Dedifferentiated amniotic fluid mesenchymal stem cell (primary cell): ENCODE measurements around the gene HIPK1.

Source experiments
- DNase-seq: peaks from one replicate; pipeline ENCODE4 v3.0.0-alpha.2; 2016; ENCODE audit errors: extremely low spot score

Gene HIPK1

DNA sequence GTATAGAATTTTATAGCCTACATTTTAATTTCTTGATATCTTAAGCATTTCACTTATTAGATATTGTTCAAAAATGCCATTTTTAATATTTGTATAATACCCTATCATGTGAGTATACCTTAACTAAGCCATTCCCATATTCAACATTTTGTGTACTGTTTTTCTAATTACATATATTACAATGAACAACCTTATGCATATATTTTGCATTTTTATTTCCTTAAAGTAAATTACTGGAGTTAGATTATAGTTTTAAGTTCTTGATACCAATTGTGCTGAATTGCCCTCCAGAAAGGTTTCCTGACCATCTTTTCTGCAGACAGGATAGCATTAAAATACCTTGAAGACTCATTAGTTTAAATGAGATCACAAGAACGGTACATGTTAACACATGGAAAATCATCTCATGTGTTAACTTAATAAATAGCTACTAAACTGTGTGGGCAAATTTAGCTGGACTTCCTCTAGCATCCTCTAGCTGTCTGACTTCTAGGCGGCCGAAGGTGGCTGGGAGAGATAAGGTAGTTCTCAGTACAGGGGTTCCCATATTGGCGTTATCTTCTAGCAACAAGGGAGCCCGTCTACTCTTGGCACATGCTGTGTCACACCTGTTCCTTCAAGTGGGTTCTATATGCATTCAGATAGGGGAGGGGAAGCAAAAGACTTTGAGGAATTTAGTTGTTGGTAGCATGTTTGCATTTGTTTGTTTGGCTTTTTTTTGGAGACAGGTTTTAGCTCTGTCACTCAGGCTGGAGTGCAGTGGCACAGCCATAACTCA, 15.0 kb upstream of the HIPK1 start:
- DNase-seq, result no peak

DNA sequence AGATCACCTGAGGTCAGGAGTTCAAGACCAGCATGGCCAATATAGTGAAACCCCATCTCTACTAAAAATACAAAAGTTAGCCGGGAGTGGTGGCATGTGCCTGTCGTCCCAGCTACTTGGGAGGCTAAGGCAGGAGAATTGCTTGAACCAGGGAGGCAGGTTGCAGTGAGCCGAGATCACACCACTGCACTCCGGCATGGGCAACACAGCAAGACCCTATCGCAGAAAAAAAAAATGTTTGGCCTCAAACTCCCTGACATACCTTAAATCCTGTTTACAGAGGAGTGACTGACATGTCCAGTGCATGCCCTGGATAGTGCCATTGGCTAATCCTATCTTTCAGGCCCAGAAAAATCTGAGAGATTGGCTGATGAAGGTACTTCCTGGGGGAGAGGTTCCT, 12.2 kb upstream of the HIPK1 start:
- no peak for DNase-seq

DNA sequence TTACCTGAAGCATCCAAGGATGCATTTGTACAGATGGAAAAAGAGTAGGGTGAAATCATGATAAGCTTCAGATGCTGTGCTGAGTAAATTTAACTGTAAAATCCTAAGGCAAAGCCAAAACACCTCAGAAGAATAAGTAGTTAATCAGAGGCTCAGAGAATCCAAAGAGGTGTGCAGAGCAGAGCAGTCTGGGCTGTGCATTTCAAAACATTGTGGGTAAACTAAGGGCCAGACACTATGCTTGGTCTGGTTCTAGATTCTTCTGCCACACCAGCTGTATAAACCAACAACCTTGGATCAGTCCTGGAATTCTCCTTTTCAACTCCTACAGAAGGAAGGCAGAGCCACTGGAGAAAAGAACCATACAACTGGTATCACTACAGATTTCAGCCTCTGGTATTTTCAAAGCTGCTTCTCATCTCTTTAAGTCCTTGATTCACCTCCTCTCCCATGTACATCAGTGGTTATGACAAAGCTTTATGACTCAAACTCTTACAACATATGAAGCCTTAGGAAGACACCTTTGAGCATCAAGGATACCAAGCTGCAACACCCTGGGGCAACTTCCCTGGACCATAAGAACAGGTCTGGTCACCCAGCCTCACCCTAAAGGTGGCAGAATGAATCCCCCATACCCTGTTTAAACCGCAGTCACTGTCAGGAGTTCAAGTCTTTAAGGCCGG, 11.6 kb upstream of the HIPK1 start:
- no peak for DNase-seq

DNA sequence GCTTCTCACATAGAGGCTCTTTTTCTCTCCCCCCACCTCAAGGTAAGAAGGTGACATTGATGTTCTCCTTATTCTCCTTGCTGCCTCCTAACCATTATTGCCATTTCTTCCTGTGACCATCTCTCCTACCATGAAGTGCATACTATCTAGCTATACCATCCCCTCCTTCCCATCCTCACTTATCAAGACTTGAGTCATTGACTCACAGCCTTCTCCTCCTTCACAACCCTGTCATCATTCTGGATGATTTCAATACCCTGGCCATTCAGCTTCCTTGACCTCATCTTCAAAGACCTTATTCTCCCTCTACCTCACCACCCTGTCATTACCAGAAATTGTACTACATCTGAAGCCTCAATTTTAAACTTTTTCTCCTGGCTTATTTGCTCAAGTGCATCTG, 10.9 kb upstream of the HIPK1 start:
- no peak for DNase-seq

DNA sequence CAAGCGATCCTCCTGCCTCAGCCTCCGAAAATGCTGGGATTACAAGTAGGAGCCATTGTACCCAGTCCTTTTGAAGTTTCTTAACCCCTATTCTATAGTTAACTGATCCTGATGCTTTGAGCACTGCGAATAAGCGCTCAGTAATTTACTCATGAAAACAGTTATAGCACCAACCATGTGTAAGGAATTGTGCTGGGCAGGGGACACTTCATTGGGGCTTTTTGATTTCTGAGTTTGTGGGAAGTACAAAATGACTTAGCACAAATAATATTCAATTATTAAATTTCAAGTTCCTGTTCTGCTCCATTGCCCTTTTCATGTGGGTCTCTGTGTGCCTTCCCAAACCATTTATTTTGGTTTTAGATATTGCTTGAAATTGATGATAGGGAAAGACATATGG, 6.2 kb upstream of the HIPK1 start:
- DNase-seq, result no peak

DNA sequence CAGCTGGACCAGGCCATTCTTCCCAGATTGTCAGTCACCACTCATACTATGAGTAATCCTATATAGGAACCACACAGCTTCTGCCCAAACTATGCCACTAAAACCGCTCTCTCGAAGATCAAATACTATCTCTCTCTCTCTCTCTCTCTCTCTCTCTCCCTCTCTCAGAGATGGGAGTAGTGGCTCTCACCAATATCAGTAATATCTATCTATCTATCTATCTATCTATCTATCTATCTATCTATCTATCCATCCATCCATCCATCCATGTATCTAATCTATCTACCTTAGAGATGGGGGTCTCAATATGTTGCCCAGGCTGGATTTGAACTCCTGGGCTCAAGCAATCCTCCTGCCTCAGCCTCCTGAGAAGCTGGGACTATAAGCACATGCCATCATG, 4.7 kb upstream of the HIPK1 start:
- DNase-seq, result no peak

DNA sequence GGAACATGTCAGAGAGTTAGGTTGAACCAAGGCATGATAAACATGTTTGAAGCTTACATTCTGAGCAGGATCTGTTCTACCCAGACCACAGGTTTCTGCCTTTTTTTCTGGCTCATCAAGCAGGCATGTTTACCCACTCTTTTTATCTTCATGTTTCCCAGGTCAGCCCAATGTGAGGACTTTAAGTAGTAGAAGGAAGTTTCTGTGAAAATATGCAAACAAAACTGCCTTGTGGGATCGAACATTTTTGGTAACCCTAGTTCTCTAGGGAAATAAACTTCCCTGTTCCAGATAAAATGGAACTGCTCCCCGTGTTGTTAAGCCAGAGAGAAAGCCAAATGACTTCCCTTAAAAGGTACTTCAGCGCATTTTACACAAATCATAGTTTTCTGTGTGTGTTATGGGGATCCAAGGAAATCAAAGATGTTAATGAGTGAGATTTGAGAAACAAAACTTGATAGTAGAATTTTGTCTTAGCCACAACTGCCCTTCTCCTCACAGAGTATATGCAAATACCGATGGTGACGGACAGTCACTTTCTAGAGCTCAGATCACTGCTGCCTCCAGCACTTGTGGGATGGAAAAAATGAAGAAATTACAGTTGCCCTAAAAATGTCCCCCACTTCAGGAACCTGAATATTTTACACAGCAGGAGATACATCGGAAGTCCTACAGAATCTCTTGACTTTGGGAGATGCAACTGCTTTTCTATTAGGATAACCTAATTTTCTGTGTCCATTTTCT, 765 bp upstream of the HIPK1 start:
- DNase-seq, result no peak

DNA sequence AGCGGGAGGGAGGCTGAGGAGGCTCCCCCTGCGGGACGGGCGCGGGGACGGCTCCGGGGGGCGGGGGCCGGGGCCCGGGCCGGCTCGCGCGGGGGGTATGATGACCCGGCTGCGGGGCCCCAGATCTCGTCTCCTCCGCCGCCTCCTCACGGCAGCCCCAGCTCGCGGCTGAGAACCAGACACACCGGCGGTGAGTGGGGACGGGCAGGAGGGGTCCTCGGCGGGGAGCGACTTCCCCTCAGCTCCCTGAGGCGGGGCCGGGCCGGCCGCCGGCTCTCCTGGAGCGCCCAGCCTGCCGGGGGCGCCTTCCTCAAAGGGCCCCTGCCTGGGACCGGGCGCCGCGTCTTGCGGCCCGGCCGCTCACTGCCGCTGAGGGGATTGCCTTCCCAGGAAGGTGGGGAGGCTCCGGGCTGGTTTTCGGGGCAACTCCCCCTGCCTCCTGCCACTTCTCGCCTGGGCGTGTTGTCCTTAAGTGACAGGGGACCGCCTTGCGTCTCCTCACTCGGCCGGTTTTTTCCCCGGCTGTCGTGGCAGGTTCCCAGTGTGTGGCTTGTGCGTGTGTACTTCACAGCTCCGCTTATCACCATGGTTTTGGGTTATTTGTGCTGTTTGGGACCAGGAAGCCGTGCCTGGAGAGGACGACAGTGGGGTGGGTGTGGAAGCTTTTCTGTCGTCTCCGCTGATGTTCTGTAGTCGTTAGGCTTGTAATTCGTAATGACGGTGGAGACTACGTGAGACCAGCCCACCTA, 800 bp downstream of the HIPK1 start:
- DNase-seq, result no peak

DNA sequence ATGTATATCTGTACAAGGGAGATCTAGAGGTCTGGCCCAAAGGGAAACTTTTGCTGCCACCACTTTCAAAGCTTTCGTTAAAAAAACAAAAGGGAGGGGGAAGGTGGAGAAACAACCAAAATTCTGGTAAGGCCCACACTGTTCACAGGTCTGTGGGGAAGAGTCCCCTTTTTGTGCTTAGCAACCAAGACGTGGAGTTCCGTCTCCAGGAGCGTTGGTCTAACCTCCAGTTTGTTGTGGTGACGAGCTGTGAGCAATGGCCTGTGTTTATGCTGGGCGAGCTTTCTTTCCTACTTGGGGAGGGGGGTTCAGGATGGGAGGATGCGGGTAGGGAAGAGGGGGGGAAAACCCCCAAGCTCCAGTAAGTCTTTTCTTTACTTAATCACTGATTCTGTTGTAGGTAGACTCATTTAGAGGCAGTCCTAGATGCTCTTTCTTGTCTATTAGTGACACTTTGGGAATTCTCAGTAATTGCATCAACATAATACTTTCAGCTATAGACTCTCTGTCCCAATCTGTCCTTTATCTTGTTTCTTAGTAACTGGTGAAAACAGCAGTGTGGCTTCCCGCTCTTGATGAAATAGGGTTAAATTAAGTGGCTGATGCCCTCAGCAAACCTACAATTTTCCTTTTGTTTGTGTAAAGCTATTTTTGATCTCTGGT, 1.5 kb downstream of the HIPK1 start:
- peak; percentile 22 for DNase-seq

DNA sequence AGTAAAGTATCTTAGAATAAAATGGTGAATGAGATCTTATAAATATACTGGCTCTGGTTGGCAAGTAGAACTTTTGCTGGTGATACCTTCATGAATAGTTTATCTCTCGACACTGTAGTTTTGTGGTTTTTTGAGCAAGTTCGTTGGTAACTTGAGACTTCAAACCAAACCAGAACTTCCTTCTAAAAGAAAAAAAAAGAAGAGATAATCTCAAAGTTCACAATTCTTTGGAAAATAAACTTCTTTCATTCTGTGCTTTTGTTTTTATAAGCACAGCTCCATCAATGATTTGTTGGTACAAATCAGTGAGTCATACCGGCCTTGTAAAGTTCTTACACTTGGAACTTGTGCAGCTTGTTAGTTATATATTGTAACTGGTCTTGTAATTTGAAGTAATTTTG, 2.3 kb downstream of the HIPK1 start:
- peak; percentile 24 for DNase-seq

DNA sequence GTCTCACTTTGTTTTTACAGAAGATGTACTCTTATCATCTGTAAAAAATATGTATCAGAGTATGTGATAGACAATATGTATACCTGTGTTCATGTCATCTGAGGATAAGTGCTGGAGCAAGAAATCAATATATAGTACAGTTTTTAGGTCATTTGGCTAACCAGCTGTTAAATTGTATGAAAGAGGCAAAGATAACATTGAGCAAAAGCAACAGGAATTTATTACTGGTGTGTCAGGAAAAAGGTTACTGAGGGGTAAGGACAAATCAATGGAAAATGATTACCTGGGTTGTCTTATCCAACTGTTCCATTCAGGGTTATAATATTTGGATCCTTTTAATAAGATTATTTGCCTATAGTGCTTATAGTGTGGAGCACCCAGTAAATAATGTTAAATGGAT, 4.9 kb downstream of the HIPK1 start:
- DNase-seq, result no peak

DNA sequence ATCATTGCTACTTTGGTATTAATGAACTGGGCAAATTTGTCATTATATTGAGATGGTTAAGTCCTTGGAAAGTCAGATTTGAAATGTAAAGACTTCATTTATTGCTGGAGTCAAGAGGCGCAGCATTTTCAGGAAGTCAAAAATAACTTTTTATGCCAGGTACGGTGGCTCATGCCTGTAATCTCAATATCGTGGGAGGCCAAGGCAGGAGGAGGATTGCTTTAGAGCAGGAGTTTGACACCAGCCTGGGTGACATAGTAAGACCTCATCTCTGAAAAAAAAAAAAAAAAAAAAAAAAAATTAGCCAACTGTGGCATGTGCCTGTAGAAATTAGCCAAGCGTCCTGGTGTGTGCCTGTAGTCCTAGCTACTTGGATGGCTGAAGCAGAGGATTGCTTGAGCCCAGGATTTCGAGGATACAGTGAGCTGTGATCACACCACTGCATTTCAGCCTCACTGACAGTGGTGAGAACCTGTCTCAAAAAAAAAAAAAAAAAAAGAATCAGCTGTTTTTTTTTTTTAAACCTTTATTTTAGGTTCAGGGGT, 5.5 kb downstream of the HIPK1 start:
- DNase-seq, result no peak

DNA sequence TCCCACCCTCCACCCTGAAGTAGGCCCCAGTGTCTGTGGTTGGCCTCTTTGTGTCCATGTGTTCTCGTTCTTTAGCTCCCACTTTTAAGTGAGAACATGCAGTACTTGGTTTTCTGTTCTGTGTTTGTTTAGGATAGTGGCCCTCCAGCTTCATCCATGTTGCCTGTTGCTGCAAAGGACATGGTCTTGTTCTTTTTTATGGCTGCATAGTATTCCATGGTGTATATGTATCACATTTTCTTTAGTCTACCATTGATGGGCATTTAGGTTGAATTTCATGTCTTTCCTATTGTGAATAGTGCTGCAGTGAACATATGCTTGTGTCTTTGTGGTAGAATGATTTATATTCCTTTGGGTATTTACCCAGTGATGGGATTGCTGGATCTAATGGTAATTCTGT, 6.1 kb downstream of the HIPK1 start:
- DNase-seq, result no peak

DNA sequence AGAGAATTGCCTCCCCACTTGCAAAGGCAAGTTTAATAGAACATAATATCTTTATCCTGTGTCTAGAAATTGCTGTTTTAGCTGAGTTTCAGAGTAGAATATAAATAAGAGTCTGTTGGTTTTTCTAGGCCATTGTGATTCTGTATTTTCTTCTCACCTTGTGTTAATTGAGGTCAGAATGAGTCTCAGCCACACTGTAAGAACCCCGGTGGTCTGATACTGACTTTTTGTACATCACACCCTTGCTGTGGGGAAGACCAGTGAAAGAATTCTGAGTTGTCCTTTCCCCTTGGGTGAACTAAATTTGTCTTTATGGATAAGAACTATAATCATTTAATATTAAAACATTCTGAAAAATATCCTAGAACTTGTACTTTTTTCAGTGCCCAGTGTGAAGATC, 6.8 kb downstream of the HIPK1 start:
- no peak for DNase-seq

DNA sequence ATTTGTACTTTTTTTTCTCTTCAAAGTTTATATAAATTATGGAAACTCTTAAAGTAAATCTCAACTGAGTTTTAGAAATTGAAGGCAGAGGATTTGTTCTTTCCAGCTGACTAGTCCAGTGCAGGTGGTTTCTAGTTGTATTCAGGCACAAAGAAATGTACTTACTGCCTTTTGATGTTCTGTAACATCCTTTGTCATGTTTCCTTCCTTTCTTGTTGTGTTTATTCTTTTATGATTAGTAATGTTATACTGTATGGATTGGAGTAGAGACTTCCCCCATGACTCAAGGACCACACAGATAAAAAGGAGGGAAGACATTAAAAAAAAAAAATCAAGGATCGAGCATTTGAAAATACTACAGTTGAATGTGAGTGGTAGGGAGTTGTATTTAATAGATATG, 8.0 kb downstream of the HIPK1 start:
- no peak for DNase-seq

DNA sequence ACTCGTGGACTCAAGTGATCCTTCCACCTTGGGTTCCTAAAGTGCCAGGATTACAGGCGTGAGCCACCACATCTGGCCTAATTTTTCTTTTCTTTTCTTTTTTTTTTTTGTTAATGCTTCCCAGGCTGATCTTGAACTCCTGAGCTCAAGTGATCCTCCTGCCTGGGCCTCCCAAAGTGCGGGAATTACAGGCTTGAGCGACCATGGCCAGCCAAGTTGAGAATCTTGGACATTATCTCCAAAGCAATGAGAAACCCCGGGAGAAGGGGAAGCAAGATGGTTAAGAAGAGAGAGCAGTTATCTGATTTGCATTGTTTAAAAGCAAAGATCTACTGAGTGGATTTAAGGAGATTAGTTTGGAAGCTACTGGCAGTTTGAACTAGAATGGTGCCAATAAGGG, 9.1 kb downstream of the HIPK1 start:
- DNase-seq, result no peak

DNA sequence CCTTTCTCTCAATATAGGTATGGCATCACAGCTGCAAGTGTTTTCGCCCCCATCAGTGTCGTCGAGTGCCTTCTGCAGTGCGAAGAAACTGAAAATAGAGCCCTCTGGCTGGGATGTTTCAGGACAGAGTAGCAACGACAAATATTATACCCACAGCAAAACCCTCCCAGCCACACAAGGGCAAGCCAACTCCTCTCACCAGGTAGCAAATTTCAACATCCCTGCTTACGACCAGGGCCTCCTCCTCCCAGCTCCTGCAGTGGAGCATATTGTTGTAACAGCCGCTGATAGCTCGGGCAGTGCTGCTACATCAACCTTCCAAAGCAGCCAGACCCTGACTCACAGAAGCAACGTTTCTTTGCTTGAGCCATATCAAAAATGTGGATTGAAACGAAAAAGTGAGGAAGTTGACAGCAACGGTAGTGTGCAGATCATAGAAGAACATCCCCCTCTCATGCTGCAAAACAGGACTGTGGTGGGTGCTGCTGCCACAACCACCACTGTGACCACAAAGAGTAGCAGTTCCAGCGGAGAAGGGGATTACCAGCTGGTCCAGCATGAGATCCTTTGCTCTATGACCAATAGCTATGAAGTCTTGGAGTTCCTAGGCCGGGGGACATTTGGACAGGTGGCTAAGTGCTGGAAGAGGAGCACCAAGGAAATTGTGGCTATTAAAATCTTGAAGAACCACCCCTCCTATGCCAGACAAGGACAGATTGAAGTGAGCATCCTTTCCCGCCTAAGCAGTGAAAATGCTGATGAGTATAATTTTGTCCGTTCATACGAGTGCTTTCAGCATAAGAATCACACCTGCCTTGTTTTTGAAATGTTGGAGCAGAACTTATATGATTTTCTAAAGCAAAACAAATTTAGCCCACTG, 11.5 kb downstream of the HIPK1 start:
- no peak for DNase-seq

DNA sequence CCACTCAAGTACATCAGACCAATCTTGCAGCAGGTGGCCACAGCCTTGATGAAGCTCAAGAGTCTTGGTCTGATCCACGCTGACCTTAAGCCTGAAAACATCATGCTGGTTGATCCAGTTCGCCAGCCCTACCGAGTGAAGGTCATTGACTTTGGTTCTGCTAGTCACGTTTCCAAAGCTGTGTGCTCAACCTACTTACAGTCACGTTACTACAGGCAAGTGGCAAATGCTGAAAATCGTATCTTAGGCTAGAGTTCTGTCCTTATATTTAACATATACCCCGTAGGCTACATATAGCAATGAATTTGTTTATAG, 12.1 kb downstream of the HIPK1 start:
- DNase-seq, result no peak

DNA sequence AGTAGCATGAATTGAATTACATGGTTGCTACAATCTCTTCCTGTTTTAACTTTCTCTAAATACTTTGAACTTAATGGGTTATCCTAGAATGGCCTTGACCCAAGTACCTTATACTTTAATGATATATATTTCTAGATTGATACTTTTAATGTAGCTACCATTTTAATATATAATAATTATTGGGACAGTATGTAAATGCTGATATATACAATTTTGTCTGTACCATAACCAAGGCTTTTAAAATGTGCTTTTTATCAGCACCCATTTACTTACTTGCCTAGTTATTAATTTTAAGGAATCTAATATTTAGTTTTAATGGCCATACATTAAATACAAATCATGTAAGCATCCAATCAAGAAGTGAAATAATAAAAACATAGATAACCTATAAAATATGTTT, 13.4 kb downstream of the HIPK1 start:
- DNase-seq, result no peak

DNA sequence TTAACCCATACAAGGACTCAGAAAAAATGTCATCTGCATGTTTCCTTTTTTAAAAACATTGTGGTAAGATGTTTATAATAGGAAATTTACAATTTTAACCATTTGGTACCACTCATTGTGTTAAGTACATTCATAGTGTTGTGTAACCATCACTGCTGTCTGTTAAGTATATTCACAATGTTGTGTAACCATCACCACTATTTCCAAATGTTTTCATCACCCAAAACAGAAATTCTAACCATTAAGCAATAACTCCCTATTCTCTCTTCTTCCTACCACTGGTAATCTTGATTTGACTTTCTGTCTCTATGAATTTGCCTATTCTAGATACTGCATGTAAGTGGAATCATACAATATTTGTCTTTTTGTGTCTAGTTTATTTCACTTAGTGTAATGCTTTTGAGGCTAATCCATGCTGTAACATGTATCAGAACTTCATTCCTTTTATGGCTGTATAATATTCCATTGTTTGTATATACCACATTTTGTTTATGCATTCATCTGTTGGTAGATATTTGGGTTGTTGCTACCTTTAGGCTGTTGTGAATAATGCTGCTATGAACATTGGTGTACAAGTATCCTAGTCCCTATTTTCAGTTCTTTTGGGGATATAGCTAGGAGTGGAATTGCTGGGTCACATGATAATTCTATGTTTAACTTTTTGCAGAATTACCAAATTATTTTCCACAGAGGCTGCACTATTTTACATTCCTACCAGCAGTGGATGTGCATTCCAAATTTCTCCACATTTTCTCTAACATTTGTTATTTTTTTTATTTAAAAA, 14.1 kb downstream of the HIPK1 start:
- DNase-seq, result no peak
